HepG2 (cell line): ENCODE data around the gene PRKCE. TPM values are rescaled to one million over a fixed set of nuclear protein-coding genes. Genes with fewer than 3 reads are reported as not detected.

Source experiments
- BCL6 ChIP-seq: IDR thresholded peaks from 2 replicates; pipeline ENCODE4 v1.6.1; 2016; ENCODE audit warnings: missing genetic modification reagents, missing compliant biosample characterization
- HOXD1 ChIP-seq: sonication (generic); formaldehyde crosslinking; IDR thresholded peaks from 2 replicates; pipeline ENCODE4 v1.5.0; 2020; ENCODE audit warnings: missing genetic modification reagents
- KDM4B ChIP-seq: sonication (generic); formaldehyde crosslinking; IDR thresholded peaks from 2 replicates; pipeline ENCODE4 v1.4.0; 2020; ENCODE audit warnings: missing genetic modification reagents
- MAFG ChIP-seq: sonication (generic); formaldehyde crosslinking; IDR thresholded peaks from 2 replicates; pipeline ENCODE4 v1.5.1; 2020; ENCODE audit warnings: mild to moderate bottlenecking, missing genetic modification reagents
- MAZ ChIP-seq, 2 experiments: sonication (generic) in 1 of 2; formaldehyde crosslinking in 1 of 2; IDR thresholded peaks; 2 replicates each; pipeline versions ENCODE4 v1.5.0 to v1.6.1; 2012 to 2020; ENCODE audit warnings: low read depth in 2 of 2, mild to moderate bottlenecking in 2 of 2, borderline replicate concordance in 1 of 2, improper control_type of control experiment in 1 of 2, low read length in 1 of 2, missing genetic modification reagents in 1 of 2, moderate library complexity in 1 of 2
- NCOA1 ChIP-seq: sonication (generic); formaldehyde crosslinking; IDR thresholded peaks from 2 replicates; pipeline ENCODE4 v1.9.0; 2021; ENCODE audit warnings: missing genetic modification reagents
- PHB2 ChIP-seq: fragments of 450-650 bp; IDR thresholded peaks from 2 replicates; pipeline ENCODE4 v1.6.1; 2018; ENCODE audit not compliant: partially characterized antibody
- PHF20 ChIP-seq: sonication (generic); formaldehyde crosslinking; IDR thresholded peaks from 2 replicates; pipeline ENCODE4 v1.5.0; 2020; ENCODE audit warnings: mild to moderate bottlenecking, missing genetic modification reagents
- SYNCRIP ChIP-seq: fragments of 200-400 bp; formaldehyde crosslinking; IDR thresholded peaks from 2 replicates; pipeline ENCODE4 v1.6.1; 2018; ENCODE audit warnings: mild to moderate bottlenecking, low read depth, low read length; ENCODE audit not compliant: insufficient read depth
- TCF12 ChIP-seq, 2 experiments: fragments of 450-650 bp in 1 of 2; sonication (generic) in 1 of 2; formaldehyde crosslinking in 1 of 2; IDR thresholded peaks; 2 replicates each; pipeline versions ENCODE4 v1.6.1 to v1.8.0; 2017 to 2022; ENCODE audit warnings: antibody characterized with exemption in 1 of 2, mild to moderate bottlenecking in 1 of 2, missing genetic modification reagents in 1 of 2, moderate library complexity in 1 of 2
- TP53 ChIP-seq: sonication (generic); formaldehyde crosslinking; conservative IDR thresholded peaks from 2 replicates; pipeline ENCODE4 v1.4.0; 2020; ENCODE audit warnings: missing genetic modification reagents
- TSC22D2 ChIP-seq: sonication (generic); formaldehyde crosslinking; IDR thresholded peaks from 2 replicates; pipeline ENCODE4 v1.5.1; 2020; ENCODE audit warnings: missing genetic modification reagents, mild to moderate bottlenecking, borderline replicate concordance
- ZNF17 ChIP-seq: sonication (generic); formaldehyde crosslinking; IDR thresholded peaks from 2 replicates; pipeline ENCODE4 v1.5.0; 2020; ENCODE audit warnings: mild to moderate bottlenecking, missing genetic modification reagents
- ZNF225 ChIP-seq: sonication (generic); formaldehyde crosslinking; IDR thresholded peaks from 2 replicates; pipeline ENCODE4 v1.4.0; 2020; ENCODE audit warnings: mild to moderate bottlenecking, missing genetic modification reagents
- ZNF234 ChIP-seq: sonication (generic); formaldehyde crosslinking; conservative IDR thresholded peaks from 2 replicates; pipeline ENCODE4 v1.5.1; 2020; ENCODE audit warnings: mild to moderate bottlenecking, missing genetic modification reagents
- ZNF333 ChIP-seq: sonication (generic); formaldehyde crosslinking; IDR thresholded peaks from 2 replicates; pipeline ENCODE4 v1.4.0; 2020; ENCODE audit warnings: mild to moderate bottlenecking, missing genetic modification reagents, borderline replicate concordance
- ZNF709 ChIP-seq: sonication (generic); formaldehyde crosslinking; IDR thresholded peaks from 2 replicates; pipeline ENCODE4 v1.5.0; 2020; ENCODE audit warnings: mild to moderate bottlenecking, missing genetic modification reagents
- ZNF749 ChIP-seq: sonication (generic); formaldehyde crosslinking; IDR thresholded peaks from 2 replicates; pipeline ENCODE4 v1.8.0; 2022; ENCODE audit warnings: mild to moderate bottlenecking, missing genetic modification reagents, moderate library complexity, borderline replicate concordance
- ZNF780A ChIP-seq: sonication (generic); formaldehyde crosslinking; IDR thresholded peaks from 2 replicates; pipeline ENCODE4 v1.8.0; 2022; ENCODE audit warnings: mild to moderate bottlenecking, missing genetic modification reagents, moderate library complexity
- polyA plus RNA-seq, 8 experiments: library from polyadenylated mRNA; depleted of rRNA in 3 of 8; stranded (reverse) in 7 of 8; unstranded in 1 of 8; fragments of >200 nt; fragmentation: Illumina TruSeq in 4 of 8; extraction: Trizol in 4 of 8; gene quantifications; 2 replicates each; pipeline versions ENCODE4 v1.2.1 to v1.2.3, GENCODE V29; 2011 to 2016; ENCODE audit warnings: low read depth in 4 of 8, missing spikeins in 1 of 8, mixed read lengths in 1 of 8; ENCODE audit not compliant: insufficient read depth in 1 of 8
- total RNA-seq, 5 experiments: library from RNA; depleted of rRNA; stranded (reverse); fragments of >200 nt; fragmentation: Illumina TruSeq; extraction: Trizol; gene quantifications; 2 replicates each; pipeline ENCODE4 v1.2.3, GENCODE V29; 2016; ENCODE audit warnings: low read depth in 1 of 5
- TF ChIP-seq, protein P1 (sequence below): sonication (generic); formaldehyde crosslinking; IDR thresholded peaks from 2 replicates; pipeline ENCODE4 v1.4.0; 2020; ENCODE audit warnings: mild to moderate bottlenecking, missing genetic modification reagents
- TF ChIP-seq, protein P2 (sequence below): sonication (generic); formaldehyde crosslinking; IDR thresholded peaks from 2 replicates; pipeline ENCODE4 v1.4.0; 2020; ENCODE audit warnings: low read depth, mild to moderate bottlenecking, missing genetic modification reagents
- TF ChIP-seq, protein P3 (sequence below): sonication (generic); formaldehyde crosslinking; IDR thresholded peaks from 2 replicates; pipeline ENCODE4 v1.5.0; 2020; ENCODE audit warnings: mild to moderate bottlenecking, missing genetic modification reagents, borderline replicate concordance
- TF ChIP-seq, protein P4 (sequence below): sonication (generic); formaldehyde crosslinking; IDR thresholded peaks from 2 replicates; pipeline ENCODE4 v1.4.0; 2020; ENCODE audit warnings: missing genetic modification reagents

The PRKCE gene
- total and polyA plus RNA-seq, 2 of the 13 experiments (the other 11 are each of a cell fraction or from before 2014, with no cell fraction given) = 1.0 to 3.9 TPM

DNA sequence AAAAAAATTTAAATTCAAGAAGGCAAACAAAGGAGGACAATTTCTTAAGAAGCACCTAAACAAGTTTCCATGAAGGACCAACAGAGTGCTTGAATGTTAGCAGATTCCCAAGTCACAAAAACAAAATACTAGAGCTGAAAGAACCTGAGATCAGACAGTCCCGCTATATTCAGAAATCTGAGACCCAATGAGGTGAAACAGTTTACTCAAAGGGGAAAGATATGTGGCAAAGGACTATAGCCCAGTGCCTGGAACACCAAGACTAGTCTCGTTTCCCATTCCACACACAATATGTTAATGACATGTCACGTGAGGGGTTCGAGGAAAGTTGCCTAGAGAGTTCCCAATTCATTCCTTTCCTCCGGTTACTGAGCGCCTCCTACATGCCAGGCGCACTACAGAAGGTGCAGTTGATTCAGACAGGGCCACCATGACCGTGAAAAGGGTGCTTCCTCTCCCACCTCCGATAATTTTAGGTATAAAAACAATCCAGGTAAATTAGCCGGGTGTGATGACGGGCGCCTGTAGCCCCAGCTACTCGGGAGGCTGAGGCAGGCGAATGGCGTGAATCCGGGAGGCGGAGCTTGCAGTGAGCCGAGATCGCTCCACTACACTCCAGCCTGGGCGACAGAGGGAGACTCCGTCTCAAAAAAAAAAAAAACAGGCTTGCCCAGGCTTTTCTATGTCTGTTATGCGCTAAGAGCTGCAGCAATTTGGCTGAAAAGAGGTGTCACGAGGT lies 41.0 kb upstream of the PRKCE start (continued):
- TF ChIP-seq ZNF709 (CRISPR knock-in tag) = no peak
- TF ChIP-seq, protein P1, sequence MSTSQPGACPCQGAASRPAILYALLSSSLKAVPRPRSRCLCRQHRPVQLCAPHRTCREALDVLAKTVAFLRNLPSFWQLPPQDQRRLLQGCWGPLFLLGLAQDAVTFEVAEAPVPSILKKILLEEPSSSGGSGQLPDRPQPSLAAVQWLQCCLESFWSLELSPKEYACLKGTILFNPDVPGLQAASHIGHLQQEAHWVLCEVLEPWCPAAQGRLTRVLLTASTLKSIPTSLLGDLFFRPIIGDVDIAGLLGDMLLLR (CRISPR knock-in tag) = no peak
- TF ChIP-seq PHF20 (CRISPR knock-in tag) = no peak; the same call in 1 of the 2 replicates
- TF ChIP-seq TCF12 (IDR thresholded peaks at IDR 0.05) = no peak
- no peak for TF ChIP-seq TCF12 (CRISPR knock-in tag; IDR thresholded peaks at IDR 0.05)
- no peak for TF ChIP-seq ZNF780A
- no peak for TF ChIP-seq ZNF225 (CRISPR knock-in tag)
- no peak for TF ChIP-seq TP53 (CRISPR knock-in tag)
- TF ChIP-seq, protein P2, sequence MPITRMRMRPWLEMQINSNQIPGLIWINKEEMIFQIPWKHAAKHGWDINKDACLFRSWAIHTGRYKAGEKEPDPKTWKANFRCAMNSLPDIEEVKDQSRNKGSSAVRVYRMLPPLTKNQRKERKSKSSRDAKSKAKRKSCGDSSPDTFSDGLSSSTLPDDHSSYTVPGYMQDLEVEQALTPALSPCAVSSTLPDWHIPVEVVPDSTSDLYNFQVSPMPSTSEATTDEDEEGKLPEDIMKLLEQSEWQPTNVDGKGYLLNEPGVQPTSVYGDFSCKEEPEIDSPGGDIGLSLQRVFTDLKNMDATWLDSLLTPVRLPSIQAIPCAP (CRISPR knock-in tag) = no peak
- TF ChIP-seq, protein P3, sequence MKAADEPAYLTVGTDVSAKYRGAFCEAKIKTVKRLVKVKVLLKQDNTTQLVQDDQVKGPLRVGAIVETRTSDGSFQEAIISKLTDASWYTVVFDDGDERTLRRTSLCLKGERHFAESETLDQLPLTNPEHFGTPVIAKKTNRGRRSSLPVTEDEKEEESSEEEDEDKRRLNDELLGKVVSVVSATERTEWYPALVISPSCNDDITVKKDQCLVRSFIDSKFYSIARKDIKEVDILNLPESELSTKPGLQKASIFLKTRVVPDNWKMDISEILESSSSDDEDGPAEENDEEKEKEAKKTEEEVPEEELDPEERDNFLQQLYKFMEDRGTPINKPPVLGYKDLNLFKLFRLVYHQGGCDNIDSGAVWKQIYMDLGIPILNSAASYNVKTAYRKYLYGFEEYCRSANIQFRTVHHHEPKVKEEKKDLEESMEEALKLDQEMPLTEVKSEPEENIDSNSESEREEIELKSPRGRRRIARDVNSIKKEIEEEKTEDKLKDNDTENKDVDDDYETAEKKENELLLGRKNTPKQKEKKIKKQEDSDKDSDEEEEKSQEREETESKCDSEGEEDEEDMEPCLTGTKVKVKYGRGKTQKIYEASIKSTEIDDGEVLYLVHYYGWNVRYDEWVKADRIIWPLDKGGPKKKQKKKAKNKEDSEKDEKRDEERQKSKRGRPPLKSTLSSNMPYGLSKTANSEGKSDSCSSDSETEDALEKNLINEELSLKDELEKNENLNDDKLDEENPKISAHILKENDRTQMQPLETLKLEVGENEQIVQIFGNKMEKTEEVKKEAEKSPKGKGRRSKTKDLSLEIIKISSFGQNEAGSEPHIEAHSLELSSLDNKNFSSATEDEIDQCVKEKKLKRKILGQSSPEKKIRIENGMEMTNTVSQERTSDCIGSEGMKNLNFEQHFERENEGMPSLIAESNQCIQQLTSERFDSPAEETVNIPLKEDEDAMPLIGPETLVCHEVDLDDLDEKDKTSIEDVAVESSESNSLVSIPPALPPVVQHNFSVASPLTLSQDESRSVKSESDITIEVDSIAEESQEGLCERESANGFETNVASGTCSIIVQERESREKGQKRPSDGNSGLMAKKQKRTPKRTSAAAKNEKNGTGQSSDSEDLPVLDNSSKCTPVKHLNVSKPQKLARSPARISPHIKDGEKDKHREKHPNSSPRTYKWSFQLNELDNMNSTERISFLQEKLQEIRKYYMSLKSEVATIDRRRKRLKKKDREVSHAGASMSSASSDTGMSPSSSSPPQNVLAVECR (CRISPR knock-in tag) = peak; percentile 46; the same call in 1 of the 2 replicates
- no peak for TF ChIP-seq ZNF17 (CRISPR knock-in tag)
- no peak for TF ChIP-seq HOXD1 (CRISPR knock-in tag)
- TF ChIP-seq MAFG (CRISPR knock-in tag) = no peak
- no peak; the same call in 1 of the 2 replicates for TF ChIP-seq ZNF333
- no peak for TF ChIP-seq ZNF749
- no peak for TF ChIP-seq SYNCRIP
- no peak for TF ChIP-seq MAZ (IDR thresholded peaks at IDR 0.05; ENCODE audit: borderline replicate concordance, low read depth, low read length)
- TF ChIP-seq MAZ (CRISPR knock-in tag; IDR thresholded peaks at IDR 0.05; ENCODE audit: low read depth) = 0 out of 2 replicates have a peak, but pooled peaks have one; percentile 7
- no peak for TF ChIP-seq TSC22D2 (CRISPR knock-in tag)
- no peak for TF ChIP-seq PHB2
- TF ChIP-seq BCL6 (CRISPR knock-in tag) = peak; percentile 99
- TF ChIP-seq ZNF234 (CRISPR knock-in tag) = no peak
- TF ChIP-seq, protein P4, sequence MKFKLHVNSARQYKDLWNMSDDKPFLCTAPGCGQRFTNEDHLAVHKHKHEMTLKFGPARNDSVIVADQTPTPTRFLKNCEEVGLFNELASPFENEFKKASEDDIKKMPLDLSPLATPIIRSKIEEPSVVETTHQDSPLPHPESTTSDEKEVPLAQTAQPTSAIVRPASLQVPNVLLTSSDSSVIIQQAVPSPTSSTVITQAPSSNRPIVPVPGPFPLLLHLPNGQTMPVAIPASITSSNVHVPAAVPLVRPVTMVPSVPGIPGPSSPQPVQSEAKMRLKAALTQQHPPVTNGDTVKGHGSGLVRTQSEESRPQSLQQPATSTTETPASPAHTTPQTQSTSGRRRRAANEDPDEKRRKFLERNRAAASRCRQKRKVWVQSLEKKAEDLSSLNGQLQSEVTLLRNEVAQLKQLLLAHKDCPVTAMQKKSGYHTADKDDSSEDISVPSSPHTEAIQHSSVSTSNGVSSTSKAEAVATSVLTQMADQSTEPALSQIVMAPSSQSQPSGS (CRISPR knock-in tag) = no peak
- TF ChIP-seq KDM4B (CRISPR knock-in tag) = no peak
- TF ChIP-seq NCOA1 (CRISPR knock-in tag) = no peak
